ENCODE data around the gene DKKL1. TPM values are rescaled to one million over a fixed set of nuclear protein-coding genes. Genes with fewer than 3 reads are reported as not detected.
"Not testable (repeated sequence)": the region's sequence is repeated elsewhere in the genome, so short reads cannot be mapped to it uniquely, and the experiment has no call there.

Gene DKKL1
- total and polyA plus RNA-seq, 2 of the 4 experiments (the other 2 are of a cell fraction): 0.67 TPM; not detected in 1

GRCh38 chr19:49328741-49329140 is 34.9 kb upstream of the DKKL1 start:
- TF ChIP-seq RAD21 (IDR thresholded peaks at IDR 0.05; ENCODE audit: low read length) (no peak), RCOR1 (IDR thresholded peaks at IDR 0.05; ENCODE audit: insufficient replicate concordance, low read length) (no peak), CHD1 (IDR thresholded peaks at IDR 0.05; ENCODE audit: low read depth, low read length) (no peak), MAFK (IDR thresholded peaks at IDR 0.05; ENCODE audit: low read depth, low read length) (no peak), CEBPB (IDR thresholded peaks at IDR 0.05; ENCODE audit: low read depth, low read length) (no peak), POLR2A (IDR thresholded peaks at IDR 0.05; ENCODE audit: low read depth, low read length) (no peak), MAZ (IDR thresholded peaks at IDR 0.05; ENCODE audit: borderline replicate concordance, low read depth, low read length) (no peak)
- no peaks in the 10 kb centered on the region for H3K9me3 ChIP-seq (ENCODE audit: control insufficient read depth, insufficient read depth, low read length)
- no peak overlapping the region for H3K4me3 ChIP-seq (ENCODE audit: insufficient read depth, low read depth, low read length)
- POLR2A ChIA-PET (ENCODE audit: unreplicated experiment): no interaction called here
- H2AK5ac ChIP-seq (ENCODE audit: low read depth, low read length): no peak overlapping the region
- H3K18ac ChIP-seq (ENCODE audit: low read depth, low read length): no peak overlapping the region
- H3K9ac ChIP-seq (ENCODE audit: low read depth, low read length): no peak overlapping the region
- H3K79me1 ChIP-seq (ENCODE audit: low read depth in 1 of 2, low read length in 2 of 2): no peaks in the 10 kb centered on the region
- DNase-seq: no peak
- no peaks in the 10 kb centered on the region for H3K4me1 ChIP-seq (ENCODE audit: control insufficient read depth, insufficient read depth, low read length)
- no peak overlapping the region for H3K27ac ChIP-seq (ENCODE audit: insufficient read depth, low read length)
- H2AFZ ChIP-seq (replicated peaks; ENCODE audit: low read length, poor library complexity): no peak overlapping the region
- CTCF ChIA-PET: no interaction called here
- no peak overlapping the region for H2BK15ac ChIP-seq (ENCODE audit: low read depth, low read length)
- H4K5ac ChIP-seq (ENCODE audit: low read depth, low read length): no peak overlapping the region
- no CpG with 5 or more reads among the region's 2 CpGs for WGBS, 2 experiments (ENCODE audit: extremely low coverage in 2 of 2, insufficient read length in 1 of 2)
- H4K20me1 ChIP-seq (ENCODE audit: insufficient read depth, low read length): 0 out of 2 replicates have a peak, but pooled peaks cover 5% of the 10 kb centered on the region
- ATAC-seq (ENCODE audit: low read depth): no peak
- no peak overlapping the region for H2BK5ac ChIP-seq (ENCODE audit: low read depth, low read length, poor library complexity, severe bottlenecking)
- no peak overlapping the region for H3K23ac ChIP-seq (ENCODE audit: low read depth, low read length)
- H3K27me3 ChIP-seq (ENCODE audit: control insufficient read depth, insufficient read depth, low read length): no peaks in the 10 kb centered on the region
- H2AK9ac ChIP-seq (replicated peaks; ENCODE audit: low read depth, low read length, poor library complexity): no peak overlapping the region
- no peak overlapping the region for H2BK20ac ChIP-seq (ENCODE audit: low read depth, low read length)
- intact Hi-C loops (cut with micrococcal nuclease): loop anchor here (1.0 kb wide), 1 partner anchor 62 kb away; no protein-coding TSS in a partner anchor
- no peak overlapping the region for H2BK120ac ChIP-seq (ENCODE audit: low read depth, low read length)
- H3K56ac ChIP-seq (ENCODE audit: extremely low read depth, insufficient read depth, low read length): no peak overlapping the region
- dilution Hi-C loops (cut with HindIII; ENCODE audit: low sequenced_read_pairs, unreplicated experiment): no loop called here
- in situ Hi-C loops (cut with MboI; ENCODE audit: low sequenced_read_pairs): no loop called here
- H3K4me2 ChIP-seq (ENCODE audit: low read depth, low read length): no peak overlapping the region
- H3K9me1 ChIP-seq (ENCODE audit: insufficient read depth, low read length): peaks cover 7% of the 10 kb centered on the region; the same call in 1 of the 2 replicates
- no peak overlapping the region for H4K8ac ChIP-seq (ENCODE audit: low read depth in 2 of 2, low read length in 2 of 2)
- H3K36me3 ChIP-seq (ENCODE audit: control insufficient read depth, insufficient read depth, low read length): peaks cover 2% of the 10 kb centered on the region
- no TSS peak for BruUV-seq (replicated peaks)
- H3K14ac ChIP-seq (replicated peaks; ENCODE audit: low read depth, low read length): no peak overlapping the region
- no peak overlapping the region for H3K4ac ChIP-seq (ENCODE audit: low read depth, low read length)
- H4K91ac ChIP-seq (ENCODE audit: insufficient read depth, low read depth, low read length): no peak overlapping the region

GRCh38 chr19:49331187-49331586 is 32.5 kb upstream of the DKKL1 start:
- H2AFZ ChIP-seq (replicated peaks; ENCODE audit: low read length, poor library complexity); H2BK15ac ChIP-seq (ENCODE audit: low read depth, low read length); CTCF ChIA-PET; H3K4ac ChIP-seq (ENCODE audit: low read depth, low read length); H3K27ac ChIP-seq (ENCODE audit: insufficient read depth, low read length); H4K5ac ChIP-seq (ENCODE audit: low read depth, low read length); POLR2A ChIA-PET (ENCODE audit: unreplicated experiment); H3K18ac ChIP-seq (ENCODE audit: low read depth, low read length); ATAC-seq (ENCODE audit: low read depth); BruUV-seq (replicated peaks); H4K20me1 ChIP-seq (ENCODE audit: insufficient read depth, low read length); H3K36me3 ChIP-seq (ENCODE audit: control insufficient read depth, insufficient read depth, low read length); H4K91ac ChIP-seq (ENCODE audit: insufficient read depth, low read depth, low read length); H3K14ac ChIP-seq (replicated peaks; ENCODE audit: low read depth, low read length); H2AK5ac ChIP-seq (ENCODE audit: low read depth, low read length); intact Hi-C loops (cut with micrococcal nuclease); H3K23ac ChIP-seq (ENCODE audit: low read depth, low read length); H3K9ac ChIP-seq (ENCODE audit: low read depth, low read length); H3K4me1 ChIP-seq (ENCODE audit: control insufficient read depth, insufficient read depth, low read length); DNase-seq; H2AK9ac ChIP-seq (replicated peaks; ENCODE audit: low read depth, low read length, poor library complexity); H3K9me1 ChIP-seq (ENCODE audit: insufficient read depth, low read length); H4K8ac ChIP-seq (ENCODE audit: low read depth in 2 of 2, low read length in 2 of 2); H3K79me1 ChIP-seq (ENCODE audit: low read depth in 1 of 2, low read length in 2 of 2); H3K27me3 ChIP-seq (ENCODE audit: control insufficient read depth, insufficient read depth, low read length); in situ Hi-C loops (cut with MboI; ENCODE audit: low sequenced_read_pairs); H3K9me3 ChIP-seq (ENCODE audit: control insufficient read depth, insufficient read depth, low read length); H3K4me3 ChIP-seq (ENCODE audit: insufficient read depth, low read depth, low read length); H2BK20ac ChIP-seq (ENCODE audit: low read depth, low read length); H2BK5ac ChIP-seq (ENCODE audit: low read depth, low read length, poor library complexity, severe bottlenecking); H3K4me2 ChIP-seq (ENCODE audit: low read depth, low read length); H2BK120ac ChIP-seq (ENCODE audit: low read depth, low read length); dilution Hi-C loops (cut with HindIII; ENCODE audit: low sequenced_read_pairs, unreplicated experiment); H3K56ac ChIP-seq (ENCODE audit: extremely low read depth, insufficient read depth, low read length): not testable (repeated sequence)
- WGBS, 2 experiments (ENCODE audit: extremely low coverage in 2 of 2, insufficient read length in 1 of 2): no CpG with 5 or more reads among the region's 4 CpGs
